HepG2 (cell line): ENCODE measurements around the gene LTB4R. TPM values are rescaled to one million over a fixed set of nuclear protein-coding genes. Genes with fewer than 3 reads are reported as not detected.

Experiments used
- FOXJ3 ChIP-seq: sonication (generic); formaldehyde crosslinking; IDR thresholded peaks from 2 replicates; pipeline ENCODE4 v1.4.0; 2020; ENCODE audit warnings: missing genetic modification reagents, mild to moderate bottlenecking, borderline replicate concordance
- FOXK1 ChIP-seq: sonication (generic); formaldehyde crosslinking; IDR thresholded peaks from 2 replicates; pipeline ENCODE4 v1.4.0; 2020; ENCODE audit warnings: low read depth, missing genetic modification reagents, borderline replicate concordance
- GMEB1 ChIP-seq: sonication (generic); formaldehyde crosslinking; IDR thresholded peaks from 2 replicates; pipeline ENCODE4 v1.5.1; 2020; ENCODE audit warnings: missing genetic modification reagents, mild to moderate bottlenecking, borderline replicate concordance
- IRF9 ChIP-seq: sonication (generic); formaldehyde crosslinking; IDR thresholded peaks from 2 replicates; pipeline ENCODE4 v1.8.0; 2022; ENCODE audit warnings: missing genetic modification reagents, mild to moderate bottlenecking, borderline replicate concordance
- KLF11 ChIP-seq: IDR thresholded peaks from 2 replicates; pipeline ENCODE4 v1.6.1; 2016; ENCODE audit warnings: missing compliant biosample characterization
- MLX ChIP-seq: IDR thresholded peaks from 2 replicates; pipeline ENCODE4 v1.6.1; 2016
- NR2F1 ChIP-seq, 2 experiments: fragments of 450-650 bp in 1 of 2; formaldehyde crosslinking in 1 of 2; IDR thresholded peaks; 2 replicates each; pipeline versions ENCODE4 v1.5.0 to v1.6.1; 2016 to 2020; ENCODE audit warnings: mild to moderate bottlenecking in 1 of 2, missing compliant biosample characterization in 1 of 2, missing genetic modification reagents in 1 of 2, moderate library complexity in 1 of 2
- NR2F6 ChIP-seq, 2 experiments: IDR thresholded peaks; 2 replicates each; pipeline ENCODE4 v1.6.1; 2016; ENCODE audit warnings: antibody characterized with exemption in 1 of 2, mild to moderate bottlenecking in 1 of 2
- SRSF4 ChIP-seq: fragments of 200-400 bp; formaldehyde crosslinking; IDR thresholded peaks from one replicate; pipeline ENCODE4 v1.6.1; 2018; ENCODE audit warnings: mild to moderate bottlenecking, low read depth, low read length, moderate library complexity; ENCODE audit not compliant: poor library complexity, severe bottlenecking
- TBX2 ChIP-seq: sonication (generic); formaldehyde crosslinking; IDR thresholded peaks from 2 replicates; pipeline ENCODE4 v1.5.0; 2020; ENCODE audit warnings: missing genetic modification reagents, mild to moderate bottlenecking, borderline replicate concordance
- TCF7L2 ChIP-seq: IDR thresholded peaks from 2 replicates; pipeline ENCODE4 v1.6.1; 2011; ENCODE audit warnings: mild to moderate bottlenecking, low read depth, low read length, moderate library complexity
- TFAP4 ChIP-seq: sonication (generic); IDR thresholded peaks from 2 replicates; pipeline ENCODE4 v1.6.1; 2016; ENCODE audit warnings: low read depth, borderline replicate concordance
- ZBTB14 ChIP-seq: sonication (generic); formaldehyde crosslinking; IDR thresholded peaks from 2 replicates; pipeline ENCODE4 v1.4.0; 2020; ENCODE audit warnings: missing genetic modification reagents
- ZBTB8A ChIP-seq: sonication (generic); formaldehyde crosslinking; IDR thresholded peaks from 2 replicates; pipeline ENCODE4 v1.4.0; 2020; ENCODE audit warnings: mild to moderate bottlenecking, low read depth, missing genetic modification reagents, borderline replicate concordance
- ZNF34 ChIP-seq: sonication (generic); formaldehyde crosslinking; IDR thresholded peaks from 2 replicates; pipeline ENCODE4 v1.4.0; 2020; ENCODE audit warnings: mild to moderate bottlenecking, missing genetic modification reagents, borderline replicate concordance
- ZNF580 ChIP-seq: IDR thresholded peaks from 2 replicates; pipeline ENCODE4 v1.6.1; 2016; ENCODE audit warnings: low read depth, borderline replicate concordance
- ZNF720 ChIP-seq: sonication (generic); formaldehyde crosslinking; IDR thresholded peaks from 2 replicates; pipeline ENCODE4 v1.4.0; 2020; ENCODE audit warnings: missing genetic modification reagents
- polyA plus RNA-seq, 8 experiments: library from polyadenylated mRNA; depleted of rRNA in 3 of 8; stranded (reverse) in 7 of 8; unstranded in 1 of 8; fragments of >200 nt; fragmentation: Illumina TruSeq in 4 of 8; extraction: Trizol in 4 of 8; gene quantifications; 2 replicates each; pipeline versions ENCODE4 v1.2.1 to v1.2.3, GENCODE V29; 2011 to 2016; ENCODE audit warnings: low read depth in 4 of 8, missing spikeins in 1 of 8, mixed read lengths in 1 of 8; ENCODE audit not compliant: insufficient read depth in 1 of 8
- total RNA-seq, 5 experiments: library from RNA; depleted of rRNA; stranded (reverse); fragments of >200 nt; fragmentation: Illumina TruSeq; extraction: Trizol; gene quantifications; 2 replicates each; pipeline ENCODE4 v1.2.3, GENCODE V29; 2016; ENCODE audit warnings: low read depth in 1 of 5
- TF ChIP-seq, protein P1 (sequence below): sonication (generic); formaldehyde crosslinking; IDR thresholded peaks from 2 replicates; pipeline ENCODE4 v1.5.0; 2020; ENCODE audit warnings: mild to moderate bottlenecking, missing genetic modification reagents, borderline replicate concordance

LTB4R gene
- total and polyA plus RNA-seq, 2 of the 13 experiments (the other 11 are each of a cell fraction or from before 2014, with no cell fraction given), result 3.2 to 8.2 TPM

- TF ChIP-seq TFAP4 (peak; percentile 86), GMEB1 (CRISPR knock-in tag) (peak; percentile 98), TCF7L2 (no peak), SRSF4 (peak; percentile 97), IRF9 (peak; percentile 100), ZNF720 (0 out of 2 replicates have a peak, but pooled peaks have one; percentile 37), TBX2 (CRISPR knock-in tag) (peak; percentile 98), NR2F1 (CRISPR knock-in tag; IDR thresholded peaks at IDR 0.05) (peak in 1 of 2 experiments; percentile 8; a peak in 1 of 4 replicates), ZNF34 (CRISPR knock-in tag) (peak; percentile 99), NR2F6 (IDR thresholded peaks at IDR 0.05) (no peak), NR2F6 (CRISPR knock-in tag; IDR thresholded peaks at IDR 0.05) (peak; percentile 87), FOXK1 (CRISPR knock-in tag) (peak; percentile 87), KLF11 (CRISPR knock-in tag) (peak; percentile 75; the same call in 1 of the 2 replicates), FOXJ3 (CRISPR knock-in tag) (peak; percentile 69), ZBTB14 (peak; percentile 86), ZBTB8A (CRISPR knock-in tag) (peak; percentile 79), ZNF580 (peak; percentile 100), MLX (CRISPR knock-in tag) (peak; percentile 90)
- TF ChIP-seq, protein P1, sequence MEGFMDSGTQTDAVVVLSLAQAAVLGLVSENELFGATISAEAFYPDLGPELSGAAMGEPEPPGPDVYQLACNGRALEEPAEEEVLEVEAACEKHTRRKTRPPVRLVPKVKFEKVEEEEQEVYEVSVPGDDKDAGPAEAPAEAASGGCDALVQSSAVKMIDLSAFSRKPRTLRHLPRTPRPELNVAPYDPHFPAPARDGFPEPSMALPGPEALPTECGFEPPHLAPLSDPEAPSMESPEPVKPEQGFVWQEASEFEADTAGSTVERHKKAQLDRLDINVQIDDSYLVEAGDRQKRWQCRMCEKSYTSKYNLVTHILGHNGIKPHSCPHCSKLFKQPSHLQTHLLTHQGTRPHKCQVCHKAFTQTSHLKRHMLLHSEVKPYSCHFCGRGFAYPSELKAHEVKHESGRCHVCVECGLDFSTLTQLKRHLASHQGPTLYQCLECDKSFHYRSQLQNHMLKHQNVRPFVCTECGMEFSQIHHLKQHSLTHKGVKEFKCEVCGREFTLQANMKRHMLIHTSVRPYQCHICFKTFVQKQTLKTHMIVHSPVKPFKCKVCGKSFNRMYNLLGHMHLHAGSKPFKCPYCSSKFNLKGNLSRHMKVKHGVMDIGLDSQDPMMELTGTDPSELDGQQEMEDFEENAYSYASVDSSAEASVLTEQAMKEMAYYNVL (CRISPR knock-in tag), result peak; percentile 97
Measured at GRCh38 chr14:24271134-24271833, 40.0 kb upstream of the LTB4R start, which contains the start of gene RABGGTA (continued).
